Fibroblast of lung (primary cell): ENCODE data around the gene RTTN. TPM values are rescaled to one million over a fixed set of nuclear protein-coding genes. Genes with fewer than 3 reads are reported as not detected.

Experiments
- DNase-seq, 2 donors: peaks; one replicate each; pipeline versions ENCODE4 v3.0.0 to v3.0.0-alpha.2; 2010; ENCODE audit warnings: low read depth in 2 of 2
- H2AFZ ChIP-seq: 2 replicates; pipeline ENCODE4 v1.5.1; 2012; ENCODE audit warnings: low read length, control low read depth, inconsistent platforms
- H3K27ac ChIP-seq: 2 replicates; pipeline ENCODE4 v1.5.1; 2011; ENCODE audit warnings: low read length, control low read depth; ENCODE audit not compliant: insufficient read depth
- H3K27me3 ChIP-seq: 2 replicates; pipeline ENCODE4 v1.5.1; 2011; ENCODE audit warnings: mild to moderate bottlenecking, low read length; ENCODE audit not compliant: control insufficient read depth, insufficient read depth
- H3K36me3 ChIP-seq: 2 replicates; pipeline ENCODE4 v1.5.1; 2011; ENCODE audit warnings: low read length; ENCODE audit not compliant: control insufficient read depth, insufficient read depth
- H3K4me1 ChIP-seq: 2 replicates; pipeline ENCODE4 v1.5.1; 2011; ENCODE audit warnings: low read length; ENCODE audit not compliant: control insufficient read depth, insufficient read depth; ENCODE audit errors: extremely low read depth
- H3K4me2 ChIP-seq: 2 replicates; pipeline ENCODE4 v1.5.1; 2011; ENCODE audit warnings: low read length, control low read depth; ENCODE audit not compliant: insufficient read depth; ENCODE audit errors: extremely low read depth
- H3K4me3 ChIP-seq, 4 experiments: fragments of 200-600 bp in 1 of 4; sonication (generic) in 1 of 4; replicated peaks in 1 of 4; 2 replicates each; pipeline ENCODE4 v1.5.1; 2011 to 2016; ENCODE audit warnings: low read length in 4 of 4, low read depth in 3 of 4, mild to moderate bottlenecking in 3 of 4, control low read depth in 2 of 4, inconsistent platforms in 1 of 4, mixed read lengths in 1 of 4; ENCODE audit not compliant: insufficient read depth in 1 of 4; ENCODE audit errors: control extremely low read depth in 1 of 4
- H3K79me2 ChIP-seq: 2 replicates; pipeline ENCODE4 v1.5.1; 2012; ENCODE audit warnings: mild to moderate bottlenecking, low read length, inconsistent platforms; ENCODE audit not compliant: control insufficient read depth, insufficient read depth
- H3K9ac ChIP-seq: 2 replicates; pipeline ENCODE4 v1.5.1; 2011; ENCODE audit warnings: mild to moderate bottlenecking, low read length, control low read depth; ENCODE audit not compliant: insufficient read depth
- H3K9me3 ChIP-seq: 2 replicates; pipeline ENCODE4 v1.5.1; 2012; ENCODE audit warnings: low read depth, low read length; ENCODE audit not compliant: control insufficient read depth, insufficient read depth
- H4K20me1 ChIP-seq: 2 replicates; pipeline ENCODE4 v1.5.1; 2011; ENCODE audit warnings: low read length; ENCODE audit not compliant: control insufficient read depth, insufficient read depth; ENCODE audit errors: extremely low read depth
- EZH2 ChIP-seq: IDR thresholded peaks from 2 replicates; pipeline ENCODE4 v1.5.1; 2012; ENCODE audit warnings: low read length, control low read depth, mild to moderate bottlenecking; ENCODE audit errors: missing control alignments
- polyA plus RNA-seq, 2 donors: library from polyadenylated mRNA; depleted of rRNA in 1 of 2; stranded (reverse) in 1 of 2; unstranded in 1 of 2; fragments of >200 nt; gene quantifications; 2 replicates each; pipeline ENCODE4 v1.2.1, GENCODE V29; 2011 to 2012; ENCODE audit warnings: missing spikeins in 1 of 2
- total RNA-seq: library from RNA; depleted of rRNA; stranded (reverse); fragments of >200 nt; gene quantifications from 2 replicates; pipeline ENCODE4 v1.2.1, GENCODE V29; 2014
- TF ChIP-seq, protein P1 (sequence below), 2 donors: IDR thresholded peaks in 1 of 2; conservative IDR thresholded peaks in 1 of 2; 1 replicate in 1 of 2; 2 replicates in 1 of 2; pipeline ENCODE4 v1.5.1; 2011 to 2012; ENCODE audit warnings: low read length in 2 of 2, control low read depth in 1 of 2, inconsistent platforms in 1 of 2, low read depth in 1 of 2, mild to moderate bottlenecking in 1 of 2

RTTN gene
- total and polyA plus RNA-seq, 2 donors (not counting 1 experiment from before 2014, with no cell fraction given): 5.4 to 19.0 TPM

DNA sequence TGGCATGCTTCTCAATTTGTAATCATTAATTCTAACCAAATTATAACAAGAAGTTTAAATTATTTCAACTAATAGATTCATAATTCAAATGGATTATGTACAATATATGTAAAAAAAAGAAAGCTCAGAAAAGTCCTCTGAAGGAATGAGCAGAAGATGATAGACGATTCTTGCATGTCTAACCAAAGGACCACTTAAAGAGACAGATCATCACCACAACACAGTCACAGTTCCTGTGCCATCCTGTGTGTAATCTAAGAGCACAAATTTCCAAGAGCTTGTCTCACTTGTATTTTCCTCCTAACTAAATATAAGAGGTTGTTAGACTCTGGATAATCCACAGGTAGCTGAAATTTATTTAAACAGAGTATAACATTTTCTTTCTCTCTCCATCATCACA is 135.5 kb downstream of the RTTN start:
- H3K79me2 ChIP-seq: no peaks in the 10 kb centered on the region

DNA sequence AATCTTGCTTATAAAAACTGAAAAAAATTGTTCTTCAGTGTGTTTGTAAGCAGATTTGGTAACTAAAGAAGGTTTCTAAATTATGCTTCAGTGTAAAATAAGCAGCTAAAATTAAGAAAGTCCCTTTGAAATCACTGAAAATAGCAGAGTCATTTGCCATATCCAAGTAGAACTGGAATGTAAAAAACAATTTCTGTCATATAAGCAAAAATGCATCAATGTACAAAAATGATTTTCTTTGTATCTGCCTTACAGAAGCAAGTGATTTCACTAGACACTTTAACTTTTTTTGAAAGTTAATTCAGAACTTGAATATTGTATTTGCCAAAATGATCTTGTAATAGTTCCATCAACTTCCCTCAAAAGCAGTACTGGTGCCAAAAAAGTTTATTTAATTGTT is 136.1 kb downstream of the RTTN start:
- Histone ChIP-seq H3K27me3 (no peaks in the 10 kb centered on the region), H3K36me3 (no peaks in the 10 kb centered on the region), H3K4me1 (no peaks in the 10 kb centered on the region), H3K4me2 (no peak overlapping the region), H3K4me3 (no peak overlapping the region), H3K27ac (no peak overlapping the region), H2AFZ (no peak overlapping the region), H3K9me3 (no peaks in the 10 kb centered on the region), H4K20me1 (no peaks in the 10 kb centered on the region), H3K9ac (no peak overlapping the region), H3K79me2 (no peaks in the 10 kb centered on the region)
- no peak for TF ChIP-seq EZH2
- TF ChIP-seq, protein P1, sequence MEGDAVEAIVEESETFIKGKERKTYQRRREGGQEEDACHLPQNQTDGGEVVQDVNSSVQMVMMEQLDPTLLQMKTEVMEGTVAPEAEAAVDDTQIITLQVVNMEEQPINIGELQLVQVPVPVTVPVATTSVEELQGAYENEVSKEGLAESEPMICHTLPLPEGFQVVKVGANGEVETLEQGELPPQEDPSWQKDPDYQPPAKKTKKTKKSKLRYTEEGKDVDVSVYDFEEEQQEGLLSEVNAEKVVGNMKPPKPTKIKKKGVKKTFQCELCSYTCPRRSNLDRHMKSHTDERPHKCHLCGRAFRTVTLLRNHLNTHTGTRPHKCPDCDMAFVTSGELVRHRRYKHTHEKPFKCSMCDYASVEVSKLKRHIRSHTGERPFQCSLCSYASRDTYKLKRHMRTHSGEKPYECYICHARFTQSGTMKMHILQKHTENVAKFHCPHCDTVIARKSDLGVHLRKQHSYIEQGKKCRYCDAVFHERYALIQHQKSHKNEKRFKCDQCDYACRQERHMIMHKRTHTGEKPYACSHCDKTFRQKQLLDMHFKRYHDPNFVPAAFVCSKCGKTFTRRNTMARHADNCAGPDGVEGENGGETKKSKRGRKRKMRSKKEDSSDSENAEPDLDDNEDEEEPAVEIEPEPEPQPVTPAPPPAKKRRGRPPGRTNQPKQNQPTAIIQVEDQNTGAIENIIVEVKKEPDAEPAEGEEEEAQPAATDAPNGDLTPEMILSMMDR (conservative IDR thresholded peaks at IDR 0.05 in 1 of 2, IDR thresholded peaks at IDR 0.05 in 1 of 2; ENCODE audit: low read depth in 1 of 2, low read length in 2 of 2): no peak
- no peak for DNase-seq

More for the DNA sequence above, 135.5 kb downstream of the RTTN start:
- TF ChIP-seq, protein P1 (conservative IDR thresholded peaks at IDR 0.05 in 1 of 2, IDR thresholded peaks at IDR 0.05 in 1 of 2; ENCODE audit: low read depth in 1 of 2, low read length in 2 of 2): no peak
- no peak for TF ChIP-seq EZH2
- H3K4me1 ChIP-seq: no peaks in the 10 kb centered on the region
- no peak overlapping the region for H3K9ac ChIP-seq
- H3K27me3 ChIP-seq: no peaks in the 10 kb centered on the region
- no peak overlapping the region for H3K4me3 ChIP-seq
- no peaks in the 10 kb centered on the region for H3K36me3 ChIP-seq
- no peaks in the 10 kb centered on the region for H3K9me3 ChIP-seq
- DNase-seq: no peak
- H3K27ac ChIP-seq: no peak overlapping the region
- no peak overlapping the region for H3K4me2 ChIP-seq
- H2AFZ ChIP-seq: no peak overlapping the region
- H4K20me1 ChIP-seq: no peaks in the 10 kb centered on the region

DNA sequence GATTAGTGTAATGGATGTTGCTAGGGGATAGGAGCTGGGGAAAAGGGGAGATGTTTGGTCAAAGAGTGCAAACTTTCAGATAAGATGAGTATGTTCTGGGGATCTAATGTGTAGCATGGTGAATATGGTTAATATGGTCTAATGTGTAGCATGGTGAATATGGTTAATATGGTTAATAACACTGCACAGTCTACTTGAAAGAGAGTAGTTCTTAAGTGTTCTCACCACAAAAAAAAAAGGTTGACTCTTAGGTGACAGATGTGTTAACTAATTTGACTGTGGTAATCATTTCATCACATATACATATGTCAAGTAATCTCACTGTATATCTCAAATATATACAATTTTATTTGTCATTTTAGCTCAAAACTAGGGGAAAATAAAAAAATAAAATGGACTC is 136.5 kb downstream of the RTTN start:
- Histone ChIP-seq H3K4me3 (no peak overlapping the region), H3K27ac (no peak overlapping the region), H3K9ac (no peak overlapping the region), H2AFZ (no peak overlapping the region), H3K4me1 (no peaks in the 10 kb centered on the region), H3K79me2 (no peaks in the 10 kb centered on the region), H3K4me2 (no peak overlapping the region), H3K9me3 (no peaks in the 10 kb centered on the region), H3K27me3 (no peaks in the 10 kb centered on the region), H3K36me3 (no peaks in the 10 kb centered on the region), H4K20me1 (no peaks in the 10 kb centered on the region)
- no peak for DNase-seq
- TF ChIP-seq EZH2: no peak
- TF ChIP-seq, protein P1 (conservative IDR thresholded peaks at IDR 0.05 in 1 of 2, IDR thresholded peaks at IDR 0.05 in 1 of 2; ENCODE audit: low read depth in 1 of 2, low read length in 2 of 2): no peak
